Measurements from ENCODE around the gene CACTIN.

Gene CACTIN

GRCh38 chr19:3623716-3624115 is 2.9 kb downstream of the CACTIN start:
- no peak for DNase-seq

DNA sequence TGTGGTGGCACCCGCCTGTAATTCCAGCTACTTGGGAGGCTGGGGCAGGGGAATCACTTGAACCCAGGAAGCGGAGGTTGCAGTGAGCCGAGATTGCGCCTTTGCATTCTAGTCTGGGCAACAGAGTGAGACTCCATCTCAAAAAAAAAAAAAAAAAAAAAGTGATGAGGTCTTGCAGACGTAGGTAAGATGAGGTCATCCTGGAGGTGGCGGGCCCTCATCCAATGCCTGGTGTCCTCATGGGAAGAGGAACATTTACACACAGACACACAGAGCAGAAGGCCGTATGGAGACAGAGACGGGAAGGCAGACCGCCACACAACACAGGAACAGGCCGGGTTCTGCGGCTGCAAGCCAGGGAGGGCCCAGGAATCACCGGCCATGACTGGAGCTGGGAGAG is 4.4 kb downstream of the CACTIN start:
- DNase-seq, result no peak

- no peak for DNase-seq
Measured at GRCh38 chr19:3621689-3622088, 4.9 kb downstream of the CACTIN start.

DNA sequence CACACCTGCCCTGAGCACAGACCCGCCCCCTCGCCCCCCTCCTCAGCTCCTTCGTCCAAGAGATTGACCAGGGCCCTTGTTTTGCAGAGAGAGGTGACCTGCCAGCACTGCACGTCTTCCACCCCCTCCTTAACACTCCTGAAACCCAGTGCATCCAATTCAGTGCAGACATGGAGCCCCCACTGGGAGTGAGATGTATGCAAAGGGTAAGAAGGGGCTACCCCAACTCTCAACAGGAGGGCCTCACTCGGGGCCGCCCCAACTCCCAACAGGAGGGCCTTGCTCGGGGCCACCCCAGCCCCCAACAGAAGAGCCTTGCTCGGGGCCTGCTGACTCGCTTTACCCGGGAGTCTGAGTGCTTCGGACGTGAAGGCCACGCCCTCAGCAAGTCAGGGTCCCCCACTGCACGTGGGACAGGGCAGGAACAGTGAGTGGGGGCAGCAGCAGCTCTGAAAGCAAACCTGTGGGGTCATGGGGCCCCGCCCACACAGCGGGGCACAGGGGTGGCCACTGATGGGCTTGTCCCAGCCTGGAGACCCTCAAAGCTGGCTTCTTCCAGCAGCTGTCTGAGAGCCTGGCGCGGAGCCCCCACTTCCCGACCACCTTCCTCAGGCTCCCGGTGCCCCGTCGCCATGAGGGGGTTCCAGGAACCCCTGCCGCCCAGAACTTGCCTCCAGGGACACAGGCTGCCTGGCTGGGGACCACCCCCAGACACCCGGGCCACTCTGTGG is 5.6 kb downstream of the CACTIN start:
- DNase-seq, result no peak

- DNase-seq, result no peak
Measured at GRCh38 chr19:3620145-3620816, 6.3 kb downstream of the CACTIN start.

- DNase-seq, result no peak
Measured at GRCh38 chr19:3619631-3620012, 7.0 kb downstream of the CACTIN start.

GRCh38 chr19:3618811-3619630 is 7.6 kb downstream of the CACTIN start:
- DNase-seq, result no peak

DNA sequence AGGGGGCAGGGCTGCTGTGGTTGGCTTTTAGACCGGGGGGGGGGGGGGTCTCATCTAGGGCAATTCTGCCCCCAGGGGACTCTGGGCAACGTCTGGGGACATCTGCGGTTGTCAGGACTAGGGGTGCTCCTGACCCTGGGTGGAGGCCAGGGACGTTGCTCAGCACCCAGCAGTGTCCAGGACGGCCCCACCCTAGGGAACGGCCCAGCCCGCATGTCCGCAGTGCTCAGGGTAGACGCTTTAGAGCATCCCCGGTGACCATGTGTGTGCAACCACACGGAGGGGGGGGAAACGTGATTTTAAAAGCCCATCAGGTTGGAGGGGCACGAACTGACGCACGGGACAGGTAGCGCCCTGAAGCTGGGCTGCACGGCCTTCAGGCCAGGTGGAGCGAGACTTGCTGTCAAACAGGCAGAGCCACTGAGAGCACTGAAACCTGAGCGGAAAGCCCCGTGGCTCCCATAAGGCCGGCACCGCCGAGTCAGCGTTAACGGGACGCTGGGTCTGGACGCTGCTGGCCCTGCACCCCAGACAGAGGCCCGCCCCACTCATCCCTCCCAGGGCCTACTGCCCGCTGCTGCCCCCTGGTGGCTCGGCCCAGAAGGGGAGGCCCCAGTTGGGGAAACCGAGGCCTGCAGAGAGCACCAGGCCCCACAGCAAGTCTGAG is 8.3 kb downstream of the CACTIN start:
- DNase-seq, result peak; percentile 45

- DNase-seq, result no peak
Measured at GRCh38 chr19:3617463-3617862, 9.1 kb downstream of the CACTIN start.

DNA sequence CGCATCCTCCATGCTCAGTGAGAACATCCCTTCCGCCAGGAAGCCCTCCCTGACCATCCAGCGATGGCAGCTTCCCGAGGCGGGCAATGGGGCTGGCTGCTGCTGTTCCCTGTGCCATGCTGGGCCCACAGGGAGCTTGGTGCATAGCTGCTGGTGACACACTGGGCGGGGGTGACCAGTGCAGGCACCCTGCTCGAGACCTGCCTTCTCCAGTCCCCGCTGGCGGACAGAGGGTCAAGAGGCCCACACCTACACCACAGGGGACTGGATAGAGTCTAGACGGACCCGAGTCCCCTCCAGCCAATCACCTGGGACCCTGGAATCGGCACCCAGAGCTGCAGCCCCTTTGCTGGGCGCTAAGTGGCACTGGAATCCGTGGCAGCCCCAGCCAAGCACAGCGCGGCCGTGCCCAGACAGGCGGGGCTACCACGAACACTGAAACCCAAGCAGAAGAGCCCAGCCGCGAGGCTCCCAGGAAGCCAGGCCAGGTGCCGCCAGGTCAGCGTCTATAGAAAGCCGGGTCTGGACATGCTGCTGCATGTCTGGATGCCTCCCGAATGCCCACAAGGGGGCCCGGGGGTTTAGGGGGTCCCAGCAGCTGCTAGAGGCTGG is 11.0 kb downstream of the CACTIN start:
- DNase-seq, result no peak

DNA sequence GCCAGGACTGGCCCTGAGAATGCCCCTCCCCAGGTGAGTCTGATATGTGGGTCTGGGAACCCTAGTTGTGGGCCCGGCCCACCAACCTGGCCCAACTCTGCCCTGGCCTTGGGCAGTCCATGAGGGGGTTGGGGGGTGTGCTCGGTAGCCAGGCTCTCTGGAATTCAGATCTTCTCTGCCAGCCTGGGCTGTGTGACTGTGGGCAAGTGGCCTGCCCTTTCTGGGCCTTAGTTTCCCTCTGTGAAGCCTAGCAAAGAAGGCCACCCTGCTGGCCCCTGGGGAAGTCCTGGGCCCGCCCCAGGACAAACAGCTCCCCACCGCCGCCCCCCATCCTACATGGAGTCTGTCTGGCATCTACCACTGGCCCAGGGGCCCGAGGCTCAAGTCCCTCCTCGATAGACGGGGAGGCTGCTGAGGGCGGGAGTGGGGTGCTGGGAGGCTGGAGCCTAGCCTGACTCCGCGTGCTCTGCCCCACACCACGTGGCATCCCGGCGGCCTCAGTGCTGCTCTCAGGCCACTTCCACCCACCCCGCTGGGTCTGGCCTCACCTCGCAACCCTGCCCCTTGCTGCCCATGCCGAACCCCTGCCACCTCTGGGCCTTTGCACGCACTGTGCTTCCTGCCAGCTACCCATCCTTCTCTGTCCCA is 11.6 kb downstream of the CACTIN start:
- no peak for DNase-seq

DNA sequence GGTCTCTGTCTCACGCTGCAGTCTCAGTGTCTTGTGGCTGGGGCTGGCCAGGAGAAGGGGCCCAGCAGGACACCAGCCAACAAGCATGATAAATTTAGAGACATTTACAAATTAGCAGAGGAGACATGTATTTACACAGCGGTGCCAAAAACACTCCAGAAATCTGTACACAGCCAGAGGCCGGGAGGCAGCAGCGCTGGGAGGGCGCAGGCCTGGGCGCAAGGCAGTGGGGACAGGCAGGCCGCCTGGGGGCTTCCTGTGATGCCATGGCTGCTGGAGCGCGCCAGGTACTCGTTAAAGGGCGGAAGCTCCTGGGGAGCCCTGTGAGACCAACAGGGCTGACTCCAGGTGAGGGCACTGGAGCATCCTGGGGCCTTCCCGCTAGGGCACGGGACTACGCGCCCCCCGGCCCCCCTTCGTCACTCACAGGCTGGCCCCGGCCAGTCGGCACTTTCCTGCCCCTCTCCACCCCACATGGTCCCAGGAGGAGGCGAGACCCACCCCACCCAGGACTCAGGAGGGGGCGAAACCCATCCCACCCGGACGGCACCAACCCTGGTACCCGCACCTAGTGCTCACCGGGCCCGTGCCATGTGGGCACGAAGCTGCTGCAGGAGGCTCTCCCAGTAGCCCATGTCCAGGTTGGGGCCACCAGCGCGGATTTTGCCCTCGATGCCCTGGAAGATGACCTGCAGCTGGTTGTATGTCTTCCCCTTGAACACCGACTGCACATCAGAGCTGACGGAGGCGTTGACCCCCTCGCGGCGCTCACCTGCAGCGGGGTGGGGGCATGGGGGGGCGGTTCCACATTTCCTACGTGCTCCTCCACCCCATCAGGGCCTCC is 12.6 kb downstream of the CACTIN start:
- DNase-seq, result no peak

- no peak for DNase-seq
Measured at GRCh38 chr19:3612901-3613741, 13.5 kb downstream of the CACTIN start.

- no peak for DNase-seq
Measured at GRCh38 chr19:3612330-3612729, 14.3 kb downstream of the CACTIN start.

DNA sequence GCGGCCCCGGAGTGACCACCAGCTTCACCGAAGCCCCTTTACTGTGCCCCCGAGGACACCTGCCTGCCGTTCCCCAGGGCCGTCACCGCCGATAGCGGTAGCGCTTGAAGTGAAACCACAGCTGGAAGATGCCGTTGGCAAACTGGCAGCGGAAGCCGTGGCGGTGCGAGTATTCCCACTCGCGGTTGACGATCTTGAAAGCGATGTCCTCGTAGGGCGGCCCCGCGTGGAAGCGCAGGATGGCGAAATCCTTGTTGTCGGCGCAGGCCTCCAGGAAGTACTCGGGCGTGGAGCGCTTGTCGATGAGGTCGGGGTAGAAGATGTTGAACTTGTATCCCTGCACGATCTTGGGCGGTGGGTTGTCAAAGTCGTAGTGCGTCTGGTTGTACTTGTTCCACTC is 14.7 kb downstream of the CACTIN start:
- no peak for DNase-seq

- DNase-seq, result no peak
Measured at GRCh38 chr19:3610745-3611717, 15.6 kb downstream of the CACTIN start.

DNA sequence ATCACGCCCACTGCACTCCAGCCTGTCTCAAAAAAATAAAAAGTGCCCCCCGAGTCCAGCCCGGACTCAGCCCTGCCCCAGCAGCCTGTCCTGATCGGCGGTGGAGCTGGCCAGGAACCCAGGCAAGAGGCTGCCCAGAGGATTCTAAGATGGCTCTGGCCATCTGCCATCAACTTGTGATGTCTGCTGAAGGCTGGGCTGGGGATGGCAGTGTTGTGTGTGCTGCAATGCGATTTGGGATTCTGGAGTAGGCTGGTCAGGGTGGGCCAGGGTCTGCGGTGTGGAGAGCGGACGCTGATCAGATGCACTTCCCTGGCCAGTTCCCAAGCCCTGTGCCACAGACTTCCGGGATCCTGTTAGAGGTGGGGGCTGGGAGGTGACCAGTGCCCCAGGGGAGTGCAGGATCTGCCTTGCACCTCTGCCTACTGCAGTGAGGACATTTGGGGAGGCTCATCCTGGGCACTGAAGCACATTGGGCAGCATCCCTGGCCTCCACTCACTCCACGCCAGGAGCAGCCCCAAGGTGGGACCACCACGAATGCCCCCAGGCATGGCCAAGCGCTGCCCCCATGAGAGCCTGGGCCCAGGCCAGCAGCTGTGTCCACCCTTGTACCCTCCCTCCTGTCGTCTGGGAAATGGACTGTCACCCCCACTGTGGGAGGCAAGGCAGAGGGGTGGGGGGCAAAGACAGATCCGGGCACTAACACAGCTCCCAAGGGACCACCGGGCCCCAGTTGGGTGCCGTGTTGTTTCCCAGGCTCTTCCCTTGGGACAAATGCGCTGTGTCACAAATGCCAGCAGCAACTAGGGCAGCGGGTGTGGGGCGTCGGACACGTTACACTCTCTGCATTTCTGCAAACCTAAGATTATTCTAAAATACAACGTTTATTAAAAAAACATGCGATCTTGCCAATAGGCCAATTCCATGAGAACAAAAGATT is 16.5 kb downstream of the CACTIN start:
- DNase-seq, result no peak

- DNase-seq, result no peak
Measured at GRCh38 chr19:3608750-3609322, 17.8 kb downstream of the CACTIN start.
